Thyroid gland (tissue), 4 donors: ENCODE results near the gene UBE2V1.

ENCODE experiments used
- POLR2A ChIP-seq, 2 donors: fragments of 450-650 bp; IDR thresholded peaks; one replicate each; pipeline ENCODE4 v1.6.1; 2017; ENCODE audit warnings: antibody characterized with exemption in 2 of 2, mild to moderate bottlenecking in 2 of 2, moderate library complexity in 1 of 2
- TF ChIP-seq, protein P1 (sequence below), 6 experiments: fragments of 200-600 bp in 3 of 6; fragments of 450-650 bp in 3 of 6; sonication (generic) in 3 of 6; IDR thresholded peaks; one replicate each; pipeline ENCODE4 v1.5.1; 2016 to 2019; ENCODE audit warnings: antibody characterized with exemption in 6 of 6, mild to moderate bottlenecking in 2 of 6, inconsistent platforms in 1 of 6, moderate library complexity in 1 of 6

DNA sequence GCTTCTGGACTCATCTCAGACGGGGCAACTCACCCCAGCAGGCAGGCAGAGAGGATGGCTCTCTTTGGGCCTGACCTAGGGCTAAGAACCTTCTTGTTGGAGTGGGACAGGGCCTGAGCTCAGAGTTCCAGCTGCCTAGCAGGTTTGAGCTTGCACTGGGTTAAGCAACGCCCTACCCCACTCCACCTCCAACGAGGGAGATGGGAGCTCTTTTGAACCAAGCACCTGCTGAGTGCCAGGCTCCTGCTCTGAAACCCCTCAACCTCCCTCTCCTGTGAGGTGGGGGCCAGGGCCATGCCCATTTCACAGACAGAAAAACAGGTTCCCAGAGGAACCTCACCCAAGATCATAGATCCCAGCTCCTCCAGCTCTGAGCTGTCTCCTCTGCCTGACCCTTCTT is 75.8 kb downstream of the UBE2V1 start:
- TF ChIP-seq, protein P1, sequence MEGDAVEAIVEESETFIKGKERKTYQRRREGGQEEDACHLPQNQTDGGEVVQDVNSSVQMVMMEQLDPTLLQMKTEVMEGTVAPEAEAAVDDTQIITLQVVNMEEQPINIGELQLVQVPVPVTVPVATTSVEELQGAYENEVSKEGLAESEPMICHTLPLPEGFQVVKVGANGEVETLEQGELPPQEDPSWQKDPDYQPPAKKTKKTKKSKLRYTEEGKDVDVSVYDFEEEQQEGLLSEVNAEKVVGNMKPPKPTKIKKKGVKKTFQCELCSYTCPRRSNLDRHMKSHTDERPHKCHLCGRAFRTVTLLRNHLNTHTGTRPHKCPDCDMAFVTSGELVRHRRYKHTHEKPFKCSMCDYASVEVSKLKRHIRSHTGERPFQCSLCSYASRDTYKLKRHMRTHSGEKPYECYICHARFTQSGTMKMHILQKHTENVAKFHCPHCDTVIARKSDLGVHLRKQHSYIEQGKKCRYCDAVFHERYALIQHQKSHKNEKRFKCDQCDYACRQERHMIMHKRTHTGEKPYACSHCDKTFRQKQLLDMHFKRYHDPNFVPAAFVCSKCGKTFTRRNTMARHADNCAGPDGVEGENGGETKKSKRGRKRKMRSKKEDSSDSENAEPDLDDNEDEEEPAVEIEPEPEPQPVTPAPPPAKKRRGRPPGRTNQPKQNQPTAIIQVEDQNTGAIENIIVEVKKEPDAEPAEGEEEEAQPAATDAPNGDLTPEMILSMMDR (IDR thresholded peaks at IDR 0.05): no peak
- no peak for TF ChIP-seq POLR2A (IDR thresholded peaks at IDR 0.05)
